Naive thymus-derived CD4-positive, alpha-beta T cell (primary cell): ENCODE measurements around the gene SLC39A10. TPM values are rescaled to one million over a fixed set of nuclear protein-coding genes. Genes with fewer than 3 reads are reported as not detected.

ENCODE experiments used
- ATAC-seq: fragments of 150-1000 bp; cut with Tn5 transposase; 2 replicates; pipeline ENCODE4 v1.10.0; 2021; ENCODE audit warnings: mild to moderate bottlenecking, moderate library complexity
- CTCF ChIA-PET: fragments of 350-600 bp; sonication (Branson Sonifier 250); formaldehyde crosslinking; loops from one replicate; lab custom pipeline; 2021; ENCODE audit warnings: antibody characterized with exemption; lab: Charles Lee
- POLR2A ChIA-PET: fragments of 350-600 bp; sonication (Branson Sonifier 250); formaldehyde crosslinking; loops from one replicate; lab custom pipeline; 2021; ENCODE audit warnings: antibody characterized with exemption, inconsistent platforms; lab: Charles Lee
- DNase-seq, 9 donors: peaks; one replicate each; pipeline versions ENCODE4 v3.0.0 to v3.0.0-alpha.2; 2020 to 2022; ENCODE audit warnings: mixed read lengths in 1 of 9
- H3K27ac ChIP-seq: one replicate; pipeline ENCODE4 v1.7.0; 2013; ENCODE audit warnings: mild to moderate bottlenecking, low read depth, low read length, moderate library complexity
- H3K27me3 ChIP-seq, 2 donors: one replicate each; pipeline ENCODE4 v1.7.0; 2013; ENCODE audit warnings: low read length in 2 of 2, mild to moderate bottlenecking in 2 of 2, moderate library complexity in 2 of 2; ENCODE audit not compliant: control insufficient read depth in 2 of 2, insufficient read depth in 2 of 2
- H3K36me3 ChIP-seq, 3 experiments: 1 replicate in 2 of 3; 2 replicates in 1 of 3; pipeline ENCODE4 v1.7.0; 2013; ENCODE audit warnings: low read length in 3 of 3, mild to moderate bottlenecking in 3 of 3, moderate library complexity in 1 of 3; ENCODE audit not compliant: insufficient read depth in 3 of 3, control insufficient read depth in 2 of 3
- H3K4me1 ChIP-seq, 2 donors: one replicate each; pipeline ENCODE4 v1.7.0; 2013; ENCODE audit warnings: low read length in 2 of 2, mild to moderate bottlenecking in 2 of 2, moderate library complexity in 1 of 2; ENCODE audit not compliant: control insufficient read depth in 2 of 2, insufficient read depth in 2 of 2
- H3K4me3 ChIP-seq: 2 replicates; pipeline ENCODE4 v1.7.0; 2013; ENCODE audit warnings: mild to moderate bottlenecking, low read length
- H3K9me3 ChIP-seq, 3 experiments: 1 replicate in 2 of 3; 2 replicates in 1 of 3; pipeline ENCODE4 v1.7.0; 2013; ENCODE audit warnings: low read length in 3 of 3; ENCODE audit not compliant: control insufficient read depth in 2 of 3
- H3K27ac Mint-ChIP-seq, 9 donors: one replicate each; pipeline ENCODE4 v1.8.0; 2020 to 2022; ENCODE audit warnings: mixed read lengths in 9 of 9, mild to moderate bottlenecking in 8 of 9, moderate library complexity in 5 of 9, inconsistent platforms in 2 of 9
- H3K27me3 Mint-ChIP-seq, 5 donors: one replicate each; pipeline ENCODE4 v1.8.0; 2021 to 2022; ENCODE audit warnings: mixed read lengths in 5 of 5, mild to moderate bottlenecking in 1 of 5
- H3K36me3 Mint-ChIP-seq, 5 donors: one replicate each; pipeline ENCODE4 v1.8.0; 2020 to 2022; ENCODE audit warnings: mixed read lengths in 5 of 5, mild to moderate bottlenecking in 3 of 5, inconsistent platforms in 1 of 5
- H3K4me1 Mint-ChIP-seq, 7 donors: one replicate each; pipeline ENCODE4 v1.8.0; 2020 to 2022; ENCODE audit warnings: mixed read lengths in 7 of 7, mild to moderate bottlenecking in 3 of 7, inconsistent platforms in 1 of 7
- H3K4me3 Mint-ChIP-seq, 10 donors: one replicate each; pipeline ENCODE4 v1.8.0; 2020 to 2022; ENCODE audit warnings: mild to moderate bottlenecking in 10 of 10, mixed read lengths in 10 of 10, moderate library complexity in 6 of 10, inconsistent platforms in 2 of 10
- H3K9me3 Mint-ChIP-seq, 11 donors: one replicate each; pipeline ENCODE4 v1.8.0; 2020 to 2022; ENCODE audit warnings: mixed read lengths in 11 of 11, mild to moderate bottlenecking in 4 of 11, inconsistent platforms in 1 of 11, moderate library complexity in 1 of 11
- intact Hi-C, 2 donors: fragments of 100-400 bp; cut with micrococcal nuclease; formaldehyde crosslinking; loops; one replicate each; pipeline ENCODE4 v1.15.1; 2023
- polyA plus RNA-seq, 2 donors: library from polyadenylated mRNA; unstranded; fragments of 300-500 nt; fragmentation: Illumina TruSeq; gene quantifications; one replicate each; pipeline ENCODE4 v1.2.3, GENCODE V29; 2021
- total RNA-seq, 6 experiments: library from RNA in 5 of 6; stranded (reverse) in 5 of 6; gene quantifications; 1 replicate in 5 of 6; 2 replicates in 1 of 6; pipeline ENCODE4 v1.2.3 and lab custom pipeline; 2021 to 2026

SLC39A10 gene
- total and polyA plus RNA-seq, 7 experiments from 2014 or later, result 6.6 to 92.9 (median 58.0) TPM

DNA sequence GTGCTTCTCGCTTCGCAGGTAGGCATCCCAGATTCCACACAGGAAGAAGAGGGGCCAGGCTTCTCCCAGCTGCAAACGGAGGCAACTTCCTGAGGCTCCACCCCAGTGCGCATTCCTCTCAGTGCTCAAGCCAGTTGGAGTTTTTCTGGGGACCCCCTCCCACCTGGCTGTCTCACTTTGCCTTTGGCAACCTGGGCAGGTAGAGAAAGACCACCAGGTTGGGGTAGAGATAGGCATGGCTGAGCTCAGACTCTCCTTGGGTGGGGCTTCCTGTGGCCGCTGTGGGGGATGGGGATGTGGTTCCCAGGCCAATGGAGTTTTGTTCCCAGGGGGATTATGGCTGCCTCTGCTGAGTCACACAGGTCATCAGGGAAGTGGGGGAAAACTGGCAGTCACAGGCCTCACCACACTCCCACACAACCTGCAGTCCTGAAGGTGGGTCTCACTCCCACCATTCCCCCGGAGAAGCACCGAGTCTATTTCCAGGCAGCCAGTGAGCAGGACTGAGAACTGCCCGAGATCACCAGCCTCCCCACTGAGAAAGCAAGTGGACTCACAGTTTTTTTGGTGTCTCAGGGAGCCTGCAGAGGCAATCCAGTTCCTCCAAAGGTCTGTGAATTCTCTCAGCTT lies 38.1 kb downstream of the SLC39A10 start:
- POLR2A ChIA-PET, result no interaction called here
- no peak overlapping the region for H3K4me3 ChIP-seq

DNA sequence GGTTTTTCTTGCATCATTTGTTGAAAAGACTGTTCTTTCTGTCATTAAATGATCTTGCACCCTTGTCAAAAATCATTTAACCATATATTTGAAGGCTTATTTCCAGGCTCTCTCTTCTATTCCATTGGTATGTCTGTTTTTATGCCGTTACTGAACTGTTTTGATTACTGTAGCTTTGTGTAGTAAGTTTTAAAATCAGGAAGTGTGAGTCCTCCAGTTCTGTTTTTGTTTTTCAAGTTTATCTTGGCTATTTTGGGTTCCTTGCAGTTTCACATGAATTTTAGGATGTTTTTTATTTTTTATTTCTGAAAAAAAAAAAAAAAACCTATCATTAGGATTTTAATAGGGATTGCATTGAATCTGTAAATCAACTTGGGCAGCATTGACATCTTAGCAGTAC lies 39.0 kb downstream of the SLC39A10 start:
- CTCF ChIA-PET, result interaction anchor here (0.7 kb wide), 1 partner anchor 564 kb away, joined by 4 read pairs; no protein-coding TSS in a partner anchor

More for the DNA sequence above, 38.1 kb downstream of the SLC39A10 start:
- ATAC-seq (no peak), DNase-seq (no peak)
- Mint-ChIP-seq H3K27me3 (no peaks in the 10 kb centered on the region), H3K4me3 (no peak overlapping the region), H3K4me1 (peaks cover 29 to 80% (median 71%) of the 10 kb centered on the region in 7 donors), H3K27ac (no peak overlapping the region), H3K9me3 (peaks cover 8 to 90% (median 33%) of the 10 kb centered on the region in 11 donors), H3K36me3 (peaks cover 40 to 94% (median 90%) of the 10 kb centered on the region in 5 donors)
- peaks cover 0 to 12% (median 0%) of the 10 kb centered on the region in 3 experiments for H3K36me3 ChIP-seq
- H3K4me1 ChIP-seq, result peaks cover 0 to 5% of the 10 kb centered on the region in 2 donors
- no peak overlapping the region for H3K27ac ChIP-seq
- CTCF ChIA-PET, result no interaction called here
- H3K27me3 ChIP-seq, result no peaks in the 10 kb centered on the region
- intact Hi-C loops, result no loop called here
- peaks cover 0 to 6% (median 3%) of the 10 kb centered on the region in 3 experiments for H3K9me3 ChIP-seq

GRCh38 chr2:195697681-195698220 lies 40.7 kb downstream of the SLC39A10 start:
- H3K4me3 ChIP-seq, result no peak overlapping the region
- no peak overlapping the region for H3K27ac ChIP-seq
- POLR2A ChIA-PET, result no interaction called here
- DNase-seq (no peak), ATAC-seq (no peak)
- Mint-ChIP-seq H3K4me1 (peaks cover 15 to 61% (median 56%) of the 10 kb centered on the region in 7 donors), H3K27ac (no peak overlapping the region), H3K9me3 (peaks cover 3 to 84% (median 31%) of the 10 kb centered on the region in 11 donors), H3K36me3 (peaks cover 39 to 89% (median 83%) of the 10 kb centered on the region in 5 donors), H3K27me3 (no peaks in the 10 kb centered on the region), H3K4me3 (no peak overlapping the region)
- H3K27me3 ChIP-seq, result no peaks in the 10 kb centered on the region
- peaks cover 0 to 15% (median 9%) of the 10 kb centered on the region in 3 experiments for H3K9me3 ChIP-seq
- intact Hi-C loops, result no loop called here
- CTCF ChIA-PET, result no interaction called here
- peaks cover 0 to 8% (median 0%) of the 10 kb centered on the region in 3 experiments for H3K36me3 ChIP-seq
- H3K4me1 ChIP-seq, result peaks cover 0 to 5% of the 10 kb centered on the region in 2 donors

More for the DNA sequence above, 39.0 kb downstream of the SLC39A10 start:
- Mint-ChIP-seq H3K27ac (no peak overlapping the region), H3K4me3 (peak overlapping the region in 1 of 10 donors; percentile 40), H3K36me3 (peaks cover 39 to 93% (median 89%) of the 10 kb centered on the region in 5 donors), H3K9me3 (peaks cover 7 to 89% (median 35%) of the 10 kb centered on the region in 11 donors), H3K27me3 (no peaks in the 10 kb centered on the region), H3K4me1 (peaks cover 29 to 71% (median 67%) of the 10 kb centered on the region in 7 donors)
- intact Hi-C loops, result no loop called here
- Histone ChIP-seq H3K4me1 (peaks cover 0 to 5% of the 10 kb centered on the region in 2 donors), H3K9me3 (peaks cover 0 to 11% (median 9%) of the 10 kb centered on the region in 3 experiments), H3K27me3 (no peaks in the 10 kb centered on the region), H3K27ac (no peak overlapping the region), H3K4me3 (no peak overlapping the region), H3K36me3 (peaks cover 0 to 8% (median 0%) of the 10 kb centered on the region in 3 experiments)
- no peak for DNase-seq
- no peak for ATAC-seq
- POLR2A ChIA-PET, result interaction anchor here (0.7 kb wide), 1 partner anchor 9 kb away, joined by 3 read pairs; no protein-coding TSS in a partner anchor

GRCh38 chr2:195700480-195700879 lies 43.5 kb downstream of the SLC39A10 start:
- Mint-ChIP-seq H3K4me1 (peaks cover 7 to 52% (median 39%) of the 10 kb centered on the region in 7 donors), H3K4me3 (no peak overlapping the region), H3K27me3 (no peaks in the 10 kb centered on the region), H3K36me3 (peaks cover 25 to 76% (median 68%) of the 10 kb centered on the region in 5 donors), H3K9me3 (peaks cover 0 to 61% (median 23%) of the 10 kb centered on the region in 11 donors), H3K27ac (no peak overlapping the region)
- ATAC-seq (no peak), DNase-seq (no peak)
- CTCF ChIA-PET, result no interaction called here
- H3K36me3 ChIP-seq, result no peaks in the 10 kb centered on the region
- peaks cover 0 to 5% of the 10 kb centered on the region in 2 donors for H3K4me1 ChIP-seq
- H3K27ac ChIP-seq, result no peak overlapping the region
- H3K9me3 ChIP-seq, result peaks cover 0 to 15% (median 9%) of the 10 kb centered on the region in 3 experiments
- H3K4me3 ChIP-seq, result no peak overlapping the region
- intact Hi-C loops, result no loop called here
- POLR2A ChIA-PET, result no interaction called here
- H3K27me3 ChIP-seq, result no peaks in the 10 kb centered on the region

DNA sequence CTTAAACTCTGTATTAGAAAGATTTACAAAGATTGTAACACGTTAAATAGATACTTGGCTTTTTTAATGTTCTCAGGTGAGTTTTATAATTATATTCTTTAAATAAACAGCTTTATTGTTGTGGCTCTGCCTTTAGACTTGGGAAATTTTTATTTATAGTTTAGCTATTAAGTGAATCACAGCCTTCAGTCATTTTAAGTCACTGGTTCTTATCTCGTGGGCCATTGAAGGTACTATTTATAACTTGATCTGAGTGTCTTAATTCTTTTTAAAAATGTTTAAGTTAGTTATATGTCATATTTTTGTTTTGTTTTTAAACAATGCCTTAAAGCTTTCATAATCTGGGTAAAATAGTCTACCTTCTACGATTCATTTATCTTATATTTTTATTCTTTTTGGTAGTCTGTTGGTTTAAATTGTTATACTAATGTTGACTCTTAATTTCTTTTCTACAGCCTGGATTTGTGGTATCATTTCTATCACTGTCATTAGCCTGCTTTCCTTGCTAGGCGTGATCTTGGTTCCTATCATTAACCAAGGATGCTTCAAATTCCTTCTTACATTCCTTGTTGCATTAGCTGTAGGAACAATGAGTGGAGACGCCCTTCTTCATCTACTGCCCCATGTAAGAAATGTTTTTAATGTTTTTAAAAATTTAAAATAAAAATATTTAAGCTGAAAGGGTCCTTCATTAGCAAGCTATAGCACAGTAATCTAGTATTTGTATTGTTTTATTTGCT lies 49.3 kb downstream of the SLC39A10 start:
- no peaks in the 10 kb centered on the region for H3K27me3 ChIP-seq
- Mint-ChIP-seq H3K27me3 (no peaks in the 10 kb centered on the region), H3K27ac (no peak overlapping the region), H3K4me1 (peaks cover 0 to 26% (median 10%) of the 10 kb centered on the region in 7 donors), H3K4me3 (no peak overlapping the region), H3K36me3 (peaks cover 7 to 57% (median 49%) of the 10 kb centered on the region in 5 donors), H3K9me3 (peaks cover 0 to 10% (median 2%) of the 10 kb centered on the region in 11 donors)
- peaks cover 0 to under 1% (median 0%) of the 10 kb centered on the region in 3 experiments for H3K9me3 ChIP-seq
- H3K4me1 ChIP-seq, result no peaks in the 10 kb centered on the region
- H3K4me3 ChIP-seq, result no peak overlapping the region
- ATAC-seq (no peak), DNase-seq (no peak)
- ChIA-PET POLR2A (interaction anchor here (1.4 kb wide), 1 partner anchor 33 kb away, joined by 3 read pairs; no protein-coding TSS in a partner anchor), CTCF (no interaction called here)
- no peak overlapping the region for H3K27ac ChIP-seq
- intact Hi-C loops, result no loop called here
- peaks cover 0 to 10% (median 0%) of the 10 kb centered on the region in 3 experiments for H3K36me3 ChIP-seq

GRCh38 chr2:195709901-195710806 lies 53.1 kb downstream of the SLC39A10 start:
- Mint-ChIP-seq H3K36me3 (peaks cover 0 to 64% (median 57%) of the 10 kb centered on the region in 5 donors), H3K4me1 (peaks cover 0 to 12% (median 3%) of the 10 kb centered on the region in 7 donors), H3K9me3 (no peaks in the 10 kb centered on the region), H3K27me3 (no peaks in the 10 kb centered on the region), H3K4me3 (no peak overlapping the region), H3K27ac (no peak overlapping the region)
- no peak overlapping the region for H3K4me3 ChIP-seq
- no peaks in the 10 kb centered on the region for H3K9me3 ChIP-seq
- ChIA-PET CTCF (no interaction called here), POLR2A (no interaction called here)
- H3K36me3 ChIP-seq, result peaks cover 0 to 34% (median 0%) of the 10 kb centered on the region in 3 experiments
- no peak for DNase-seq
- intact Hi-C loops, result no loop called here
- no peaks in the 10 kb centered on the region for H3K4me1 ChIP-seq
- H3K27me3 ChIP-seq, result no peaks in the 10 kb centered on the region
- H3K27ac ChIP-seq, result no peak overlapping the region
- no peak for ATAC-seq
